Ovary (tissue), 9 donors: ENCODE data around the gene ALK. TPM values are rescaled to one million over a fixed set of nuclear protein-coding genes. Genes with fewer than 3 reads are reported as not detected.

ENCODE experiments used
- DNase-seq, 5 donors: peaks; one replicate each; pipeline ENCODE4 v3.0.0-alpha.2; 2019 to 2020
- H3K27ac ChIP-seq, 2 donors: fragments of 200-600 bp; one replicate each; pipeline versions ENCODE4 v1.5.1 to v1.8.0; 2019 to 2022
- H3K27me3 ChIP-seq: fragments of 200-600 bp; one replicate; pipeline ENCODE4 v1.8.0; 2022
- H3K36me3 ChIP-seq: fragments of 200-600 bp; sonication (generic); one replicate; pipeline ENCODE4 v1.5.1; 2019
- H3K4me1 ChIP-seq: one replicate; pipeline ENCODE4 v1.8.1; 2013; ENCODE audit warnings: mild to moderate bottlenecking, moderate library complexity; ENCODE audit not compliant: insufficient read depth
- H3K4me3 ChIP-seq: fragments of 200-600 bp; sonication (generic); one replicate; pipeline ENCODE4 v1.5.1; 2017
- H3K9me3 ChIP-seq, 2 donors: fragments of 200-600 bp in 1 of 2; sonication (generic) in 1 of 2; one replicate each; pipeline versions ENCODE4 v1.5.1 to v1.8.1; 2013 to 2019; ENCODE audit warnings: mild to moderate bottlenecking in 1 of 2, moderate library complexity in 1 of 2
- CTCF ChIP-seq, 3 donors: fragments of 450-650 bp in 2 of 3; fragments of 200-600 bp in 1 of 3; IDR thresholded peaks; one replicate each; pipeline versions ENCODE4 v1.5.1 to v1.8.0; 2016 to 2022; ENCODE audit warnings: antibody characterized with exemption in 3 of 3, mild to moderate bottlenecking in 1 of 3
- EP300 ChIP-seq: sonication (generic); formaldehyde crosslinking; IDR thresholded peaks from one replicate; pipeline ENCODE4 v1.6.1; 2017; ENCODE audit warnings: antibody characterized with exemption
- POLR2A ChIP-seq: fragments of 450-650 bp; IDR thresholded peaks from one replicate; pipeline ENCODE4 v1.6.1; 2017; ENCODE audit warnings: antibody characterized with exemption, mild to moderate bottlenecking, moderate library complexity
- WGBS, 3 donors: extraction: QIAGEN DNeasy Blood & Tissue Kit in 1 of 3; methylation state at CpG; one replicate each; pipeline versions ENCODE4 v1.1.5 to v1.1.7; 2013 to 2017; 5-methylcytosine and 5-hydroxymethylcytosine counted together
- intact Hi-C, 4 donors: fragments of 100-400 bp; cut with DNase I; formaldehyde crosslinking; loops; one replicate each; pipeline versions ENCODE4 v1.11.0 to v1.15.1; 2022 to 2023
- polyA plus RNA-seq, 2 donors: library from polyadenylated mRNA; stranded (reverse); fragments of 200-250 nt in 1 of 2; fragments of 350-450 nt in 1 of 2; fragmentation: Illumina TruSeq in 1 of 2; extraction: RNeasy Lipid Tissue Mini Kit (QIAGEN cat#74804) in 1 of 2; gene quantifications; one replicate each; pipeline ENCODE4 v1.2.3, GENCODE V29; 2013 to 2014
- total RNA-seq, 7 donors: library from RNA; depleted of rRNA in 2 of 7; stranded (reverse); fragments of >200 nt in 2 of 7; fragmentation: NEBNext Ultra II Directional in 3 of 7; extraction: Animal tissue kit (Norgen Biotek cat#: 25700) in 3 of 7; gene quantifications; one replicate each; pipeline versions ENCODE4 v1.1.0 to v1.2.4, GENCODE V29; 2016 to 2023
- donor health status: DM: no; HTN: no; CAD: no; lungs with moderate emphysema.
- donor health status: DM: no; HTN: no; CAD: no.
- donor health status: Bipolar disorder and iron deficiency.
- donor health status: DM: yes; HTN: yes; CAD: no.
- donor health status: DM: no; HTN: no; CAD: no.
- donor health status: DM: yes; HTN: yes; CAD: no.

Gene ALK
- total and polyA plus RNA-seq, 9 donors = 0.05 to 1.7 (median 0.23) TPM; not detected in 1

DNA sequence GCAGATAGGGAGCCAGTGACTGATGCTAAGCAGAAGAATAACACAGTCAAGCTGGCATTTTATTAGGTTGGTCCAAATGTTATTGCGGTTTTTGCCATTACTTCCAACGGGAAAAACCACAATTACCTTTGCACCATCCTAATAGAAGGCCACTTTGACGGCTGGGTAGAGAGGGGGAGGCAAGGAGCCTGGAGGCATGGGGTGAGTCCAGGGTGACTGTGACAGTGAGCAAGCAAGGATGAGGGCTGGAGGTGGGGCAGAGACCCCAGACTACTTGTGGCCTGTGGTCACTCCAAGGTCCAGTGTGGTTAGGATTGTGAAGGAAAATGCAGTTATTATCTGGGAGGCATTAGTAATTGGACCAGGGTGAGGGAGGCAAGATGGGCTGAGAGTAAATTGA, 416.6 kb downstream of the ALK start:
- H3K9me3 ChIP-seq = no peaks in the 10 kb centered on the region
- TF ChIP-seq EP300 (no peak), POLR2A (no peak), CTCF (IDR thresholded peaks at IDR 0.05) (no peak)
- intact Hi-C loops = no loop called here
- WGBS, 3 donors = 72 to 86% (median 78%) methylated on average over 3 of the region's 3 CpGs
- no peak overlapping the region for H3K27ac ChIP-seq
- H3K4me1 ChIP-seq = no peaks in the 10 kb centered on the region
- no peak overlapping the region for H3K4me3 ChIP-seq
- no peak for DNase-seq
- no peaks in the 10 kb centered on the region for H3K27me3 ChIP-seq
- H3K36me3 ChIP-seq = no peaks in the 10 kb centered on the region

DNA sequence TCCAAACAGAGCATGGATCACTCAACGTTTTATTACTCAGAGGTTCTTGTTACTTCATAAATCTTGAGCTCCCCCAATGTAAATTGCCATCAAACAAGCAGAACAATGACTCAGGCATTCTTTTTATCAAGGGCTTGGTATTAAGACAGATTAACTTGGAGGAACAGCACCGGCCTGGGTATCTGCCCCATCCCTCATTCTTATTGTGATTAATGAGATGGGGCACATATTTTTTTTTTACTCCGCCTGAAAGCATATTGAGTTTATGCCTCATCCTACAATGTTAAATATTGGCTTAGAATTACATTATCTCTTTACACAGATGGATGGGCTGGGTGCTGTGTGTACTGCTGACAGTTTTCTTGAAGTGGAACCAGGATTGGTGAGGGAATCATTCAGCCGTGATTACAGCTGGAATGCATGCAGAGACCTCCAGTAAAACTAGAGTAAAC, 418.9 kb downstream of the ALK start:
- no peak for DNase-seq
- intact Hi-C loops = no loop called here
- 13 to 26% (median 17%) methylated on average over 4 of the region's 4 CpGs for WGBS, 3 donors
- H3K4me1 ChIP-seq = no peaks in the 10 kb centered on the region
- no peaks in the 10 kb centered on the region for H3K36me3 ChIP-seq
- no peaks in the 10 kb centered on the region for H3K27me3 ChIP-seq
- H3K27ac ChIP-seq = no peak overlapping the region
- TF ChIP-seq EP300 (no peak), POLR2A (no peak), CTCF (IDR thresholded peaks at IDR 0.05) (no peak)
- H3K9me3 ChIP-seq = no peaks in the 10 kb centered on the region
- H3K4me3 ChIP-seq = no peak overlapping the region

- Histone ChIP-seq H3K4me1 (no peaks in the 10 kb centered on the region), H3K27me3 (no peaks in the 10 kb centered on the region), H3K9me3 (no peaks in the 10 kb centered on the region), H3K36me3 (no peaks in the 10 kb centered on the region), H3K27ac (no peak overlapping the region), H3K4me3 (no peak overlapping the region)
- TF ChIP-seq EP300 = no peak
- TF ChIP-seq CTCF (IDR thresholded peaks at IDR 0.05) = no peak
- no peak for TF ChIP-seq POLR2A
- DNase-seq = no peak
- WGBS, 3 donors = 89 to 94% (median 92%) methylated on average over 3 of the region's 3 CpGs
- intact Hi-C loops = no loop called here
Measured at GRCh38 chr2:29497375-29497774, 424.0 kb downstream of the ALK start.

- intact Hi-C loops = no loop called here
- no peaks in the 10 kb centered on the region for H3K27me3 ChIP-seq
- no peak overlapping the region for H3K4me3 ChIP-seq
Measured at GRCh38 chr2:29496198-29496597, 425.2 kb downstream of the ALK start.

More at GRCh38 chr2:29496198-29496597, 425.2 kb downstream of the ALK start:
- Histone ChIP-seq H3K9me3 (no peaks in the 10 kb centered on the region), H3K36me3 (no peaks in the 10 kb centered on the region), H3K27ac (no peak overlapping the region), H3K4me1 (no peaks in the 10 kb centered on the region)
- DNase-seq = no peak
- TF ChIP-seq EP300 = no peak
- no peak for TF ChIP-seq POLR2A
- TF ChIP-seq CTCF (IDR thresholded peaks at IDR 0.05) = no peak
- 38 to 63% (median 43%) methylated on average over 1 of the region's 1 CpG for WGBS, 3 donors
